Measurements from ENCODE around the gene OSBPL6. TPM values are rescaled to one million over a fixed set of nuclear protein-coding genes. Genes with fewer than 3 reads are reported as not detected.

Gene OSBPL6
- total and polyA plus RNA-seq, 2 of the 13 experiments (the other 11 are each of a cell fraction or from before 2014, with no cell fraction given) = 0.03 to 0.11 TPM

DNA sequence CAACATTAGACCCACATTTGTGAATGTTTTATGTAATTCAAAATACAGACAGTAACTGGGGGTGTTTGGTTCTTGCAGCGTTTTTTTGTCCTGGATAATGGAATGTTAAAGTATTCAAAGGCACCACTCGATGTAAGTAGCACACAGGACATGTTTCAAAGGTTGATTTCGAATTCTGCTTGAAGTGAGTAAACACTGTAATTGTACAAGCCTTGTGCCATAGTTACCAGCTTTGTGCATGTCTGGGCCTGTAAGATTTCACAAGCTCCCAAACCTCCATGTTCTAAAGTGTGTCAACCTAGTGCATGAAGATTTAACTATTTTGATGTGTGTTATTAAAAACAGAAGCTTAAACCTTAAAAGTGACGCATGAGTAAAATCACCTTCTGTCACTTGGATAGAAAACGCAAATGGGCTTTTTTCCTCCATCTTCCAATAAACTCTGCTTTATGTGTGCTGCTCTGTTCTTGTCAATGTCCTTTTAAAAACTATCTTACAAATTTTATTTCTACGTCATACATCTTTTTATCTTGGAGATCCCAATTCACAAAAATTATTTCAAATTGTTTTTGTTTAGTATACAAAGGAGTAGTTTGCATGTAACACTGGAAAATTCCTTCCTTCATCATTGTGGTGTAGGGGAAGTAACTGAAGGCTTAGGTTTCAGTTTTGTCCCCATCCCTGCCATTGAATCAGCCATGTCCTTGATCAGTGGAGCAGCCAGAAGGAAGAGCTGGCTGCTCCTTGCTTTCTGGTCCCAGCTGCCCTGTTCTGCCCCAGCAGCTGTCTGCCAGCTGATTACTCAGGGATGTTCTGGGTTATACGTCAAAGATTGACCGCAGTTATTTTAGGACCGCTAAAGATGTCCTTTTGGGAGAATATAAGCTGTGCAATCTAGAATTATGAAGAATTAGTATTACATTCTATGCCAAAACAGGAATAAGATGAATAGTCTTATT lies 137.4 kb downstream of the OSBPL6 start (continued):
- TF ChIP-seq, protein P1, sequence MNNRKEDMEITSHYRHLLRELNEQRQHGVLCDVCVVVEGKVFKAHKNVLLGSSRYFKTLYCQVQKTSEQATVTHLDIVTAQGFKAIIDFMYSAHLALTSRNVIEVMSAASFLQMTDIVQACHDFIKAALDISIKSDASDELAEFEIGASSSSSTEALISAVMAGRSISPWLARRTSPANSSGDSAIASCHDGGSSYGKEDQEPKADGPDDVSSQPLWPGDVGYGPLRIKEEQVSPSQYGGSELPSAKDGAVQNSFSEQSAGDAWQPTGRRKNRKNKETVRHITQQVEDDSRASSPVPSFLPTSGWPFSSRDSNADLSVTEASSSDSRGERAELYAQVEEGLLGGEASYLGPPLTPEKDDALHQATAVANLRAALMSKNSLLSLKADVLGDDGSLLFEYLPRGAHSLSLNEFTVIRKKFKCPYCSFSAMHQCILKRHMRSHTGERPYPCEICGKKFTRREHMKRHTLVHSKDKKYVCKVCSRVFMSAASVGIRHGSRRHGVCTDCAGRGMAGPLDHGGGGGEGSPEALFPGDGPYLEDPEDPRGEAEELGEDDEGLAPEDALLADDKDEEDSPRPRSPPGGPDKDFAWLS (CRISPR knock-in tag; IDR thresholded peaks at IDR 0.05; ENCODE audit: borderline replicate concordance) = no peak
- TF ChIP-seq CEBPB (IDR thresholded peaks at IDR 0.05; ENCODE audit: borderline replicate concordance, low read depth, low read length) = peak; percentile 65; the same call in 1 of the 2 replicates
- no peak for TF ChIP-seq AGO2 (optimal IDR thresholded peaks at IDR 0.05; ENCODE audit: low read depth, low read length)
- TF ChIP-seq, protein P2, sequence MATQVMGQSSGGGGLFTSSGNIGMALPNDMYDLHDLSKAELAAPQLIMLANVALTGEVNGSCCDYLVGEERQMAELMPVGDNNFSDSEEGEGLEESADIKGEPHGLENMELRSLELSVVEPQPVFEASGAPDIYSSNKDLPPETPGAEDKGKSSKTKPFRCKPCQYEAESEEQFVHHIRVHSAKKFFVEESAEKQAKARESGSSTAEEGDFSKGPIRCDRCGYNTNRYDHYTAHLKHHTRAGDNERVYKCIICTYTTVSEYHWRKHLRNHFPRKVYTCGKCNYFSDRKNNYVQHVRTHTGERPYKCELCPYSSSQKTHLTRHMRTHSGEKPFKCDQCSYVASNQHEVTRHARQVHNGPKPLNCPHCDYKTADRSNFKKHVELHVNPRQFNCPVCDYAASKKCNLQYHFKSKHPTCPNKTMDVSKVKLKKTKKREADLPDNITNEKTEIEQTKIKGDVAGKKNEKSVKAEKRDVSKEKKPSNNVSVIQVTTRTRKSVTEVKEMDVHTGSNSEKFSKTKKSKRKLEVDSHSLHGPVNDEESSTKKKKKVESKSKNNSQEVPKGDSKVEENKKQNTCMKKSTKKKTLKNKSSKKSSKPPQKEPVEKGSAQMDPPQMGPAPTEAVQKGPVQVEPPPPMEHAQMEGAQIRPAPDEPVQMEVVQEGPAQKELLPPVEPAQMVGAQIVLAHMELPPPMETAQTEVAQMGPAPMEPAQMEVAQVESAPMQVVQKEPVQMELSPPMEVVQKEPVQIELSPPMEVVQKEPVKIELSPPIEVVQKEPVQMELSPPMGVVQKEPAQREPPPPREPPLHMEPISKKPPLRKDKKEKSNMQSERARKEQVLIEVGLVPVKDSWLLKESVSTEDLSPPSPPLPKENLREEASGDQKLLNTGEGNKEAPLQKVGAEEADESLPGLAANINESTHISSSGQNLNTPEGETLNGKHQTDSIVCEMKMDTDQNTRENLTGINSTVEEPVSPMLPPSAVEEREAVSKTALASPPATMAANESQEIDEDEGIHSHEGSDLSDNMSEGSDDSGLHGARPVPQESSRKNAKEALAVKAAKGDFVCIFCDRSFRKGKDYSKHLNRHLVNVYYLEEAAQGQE (IDR thresholded peaks at IDR 0.05; ENCODE audit: borderline replicate concordance in 1 of 2, low read depth in 1 of 2, low read length in 2 of 2) = no peak
- TF ChIP-seq, protein P3, sequence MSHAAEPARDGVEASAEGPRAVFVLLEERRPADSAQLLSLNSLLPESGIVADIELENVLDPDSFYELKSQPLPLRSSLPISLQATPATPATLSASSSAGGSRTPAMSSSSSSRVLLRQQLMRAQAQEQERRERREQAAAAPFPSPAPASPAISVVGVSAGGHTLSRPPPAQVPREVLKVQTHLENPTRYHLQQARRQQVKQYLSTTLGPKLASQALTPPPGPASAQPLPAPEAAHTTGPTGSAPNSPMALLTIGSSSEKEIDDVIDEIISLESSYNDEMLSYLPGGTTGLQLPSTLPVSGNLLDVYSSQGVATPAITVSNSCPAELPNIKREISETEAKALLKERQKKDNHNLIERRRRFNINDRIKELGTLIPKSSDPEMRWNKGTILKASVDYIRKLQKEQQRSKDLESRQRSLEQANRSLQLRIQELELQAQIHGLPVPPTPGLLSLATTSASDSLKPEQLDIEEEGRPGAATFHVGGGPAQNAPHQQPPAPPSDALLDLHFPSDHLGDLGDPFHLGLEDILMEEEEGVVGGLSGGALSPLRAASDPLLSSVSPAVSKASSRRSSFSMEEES (CRISPR knock-in tag; IDR thresholded peaks at IDR 0.05) = no peak
- TF ChIP-seq HNF1B (CRISPR knock-in tag; IDR thresholded peaks at IDR 0.05) = no peak
- TF ChIP-seq ZNF792 (CRISPR knock-in tag; IDR thresholded peaks at IDR 0.05) = no peak
- TF ChIP-seq HIC2 (CRISPR knock-in tag; IDR thresholded peaks at IDR 0.05; ENCODE audit: low read depth) = no peak
- no peak for TF ChIP-seq MYC (CRISPR knock-in tag; IDR thresholded peaks at IDR 0.05; ENCODE audit: borderline replicate concordance)
- TF ChIP-seq ZNF749 (CRISPR knock-in tag; IDR thresholded peaks at IDR 0.05; ENCODE audit: borderline replicate concordance) = no peak
- no peak for TF ChIP-seq ZNF274 (CRISPR knock-in tag; IDR thresholded peaks at IDR 0.05)
- peak; percentile 32; the same call in 1 of the 2 replicates for TF ChIP-seq SALL1 (CRISPR knock-in tag; IDR thresholded peaks at IDR 0.05)
- no peak for TF ChIP-seq ZNF652 (CRISPR knock-in tag; IDR thresholded peaks at IDR 0.05; ENCODE audit: borderline replicate concordance, low read depth)
- no peak for TF ChIP-seq ZNF253 (CRISPR knock-in tag; IDR thresholded peaks at IDR 0.05; ENCODE audit: borderline replicate concordance)
- TF ChIP-seq, protein P4, sequence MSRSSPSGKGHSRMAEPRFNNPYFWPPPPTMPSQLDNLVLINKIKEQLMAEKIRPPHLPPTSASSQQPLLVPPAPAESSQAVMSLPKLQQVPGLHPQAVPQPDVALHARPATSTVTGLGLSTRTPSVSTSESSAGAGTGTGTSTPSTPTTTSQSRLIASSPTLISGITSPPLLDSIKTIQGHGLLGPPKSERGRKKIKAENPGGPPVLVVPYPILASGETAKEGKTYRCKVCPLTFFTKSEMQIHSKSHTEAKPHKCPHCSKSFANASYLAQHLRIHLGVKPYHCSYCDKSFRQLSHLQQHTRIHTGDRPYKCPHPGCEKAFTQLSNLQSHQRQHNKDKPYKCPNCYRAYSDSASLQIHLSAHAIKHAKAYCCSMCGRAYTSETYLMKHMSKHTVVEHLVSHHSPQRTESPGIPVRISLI (CRISPR knock-in tag; IDR thresholded peaks at IDR 0.05; ENCODE audit: borderline replicate concordance) = no peak
